ENCODE results near the gene NAV2. TPM values are rescaled to one million over a fixed set of nuclear protein-coding genes. Genes with fewer than 3 reads are reported as not detected.

The NAV2 gene
- total and polyA plus RNA-seq, 2 experiments from 2014 or later: 26.0 to 45.0 TPM

GRCh38 chr11:19768197-19768596 is 55.6 kb downstream of the NAV2 start:
- Histone ChIP-seq H3K4me3 (no peak overlapping the region), H4K20me1 (replicated peaks; ENCODE audit: insufficient read depth) (no peaks in the 10 kb centered on the region), H3K4me1 (ENCODE audit: insufficient read depth) (peaks cover 46% of the 10 kb centered on the region), H3F3A (replicated peaks; ENCODE audit: low read depth) (peaks cover 3% of the 10 kb centered on the region; the same call in 1 of the 2 replicates), H3K79me2 (replicated peaks; ENCODE audit: insufficient read depth) (no peaks in the 10 kb centered on the region), H3K4me2 (no peak overlapping the region), H3K27me3 (ENCODE audit: insufficient read depth) (no peaks in the 10 kb centered on the region), H3K27ac (ENCODE audit: low read depth) (no peak overlapping the region), H2AFZ (no peak overlapping the region; the same call in 1 of the 2 replicates), H3K9me2 (ENCODE audit: insufficient read depth) (peaks cover 23% of the 10 kb centered on the region), H3K36me3 (ENCODE audit: insufficient read depth) (no peaks in the 10 kb centered on the region)
- Mint-ChIP-seq H3K27me3 (ENCODE audit: insufficient read depth, low read depth, poor library complexity) (peaks cover 9% of the 10 kb centered on the region), H3K4me1 (peaks cover 51% of the 10 kb centered on the region), H3K4me3 (no peak overlapping the region), H3K9me3 (no peaks in the 10 kb centered on the region), H3K27ac (no peak overlapping the region), H3K36me3 (ENCODE audit: low read depth) (no peaks in the 10 kb centered on the region; the same call in 2 of the 3 replicates)
- TF ChIP-seq ZNF462 (CRISPR knock-in tag; IDR thresholded peaks at IDR 0.05): no peak
- TF ChIP-seq REST (IDR thresholded peaks at IDR 0.05; ENCODE audit: unreplicated experiment): no peak
- TF ChIP-seq ZNF114 (CRISPR knock-in tag; IDR thresholded peaks at IDR 0.05): no peak
- no peak for TF ChIP-seq EZH2phosphoT487 (IDR thresholded peaks at IDR 0.05; ENCODE audit: unreplicated experiment)
- no peak for TF ChIP-seq POLR2AphosphoS5 (IDR thresholded peaks at IDR 0.05; ENCODE audit: low read depth)
- TF ChIP-seq NANOG (IDR thresholded peaks at IDR 0.05; ENCODE audit: borderline replicate concordance): no peak
- no peak for TF ChIP-seq CTCF (conservative IDR thresholded peaks at IDR 0.05; ENCODE audit: low read depth in 2 of 2)
- no peak for TF ChIP-seq CREB1 (CRISPR knock-in tag; IDR thresholded peaks at IDR 0.05; ENCODE audit: low read depth)
- no peak for TF ChIP-seq STAT1 (IDR thresholded peaks at IDR 0.05; ENCODE audit: unreplicated experiment)
- no peak for TF ChIP-seq EZH2 (IDR thresholded peaks at IDR 0.05; ENCODE audit: low read depth, unreplicated experiment)
- no peak for TF ChIP-seq ETS1 (IDR thresholded peaks at IDR 0.05)
- TF ChIP-seq JUNB (IDR thresholded peaks at IDR 0.05; ENCODE audit: unreplicated experiment): no peak
- TF ChIP-seq ZNF331 (CRISPR knock-in tag; IDR thresholded peaks at IDR 0.05; ENCODE audit: low read depth): no peak
- ATAC-seq: no peak
- no peak for DNase-seq (ENCODE audit: low spot score)

All from GM23338 (cell line).